ENCODE results near the gene FUS.

DNA sequence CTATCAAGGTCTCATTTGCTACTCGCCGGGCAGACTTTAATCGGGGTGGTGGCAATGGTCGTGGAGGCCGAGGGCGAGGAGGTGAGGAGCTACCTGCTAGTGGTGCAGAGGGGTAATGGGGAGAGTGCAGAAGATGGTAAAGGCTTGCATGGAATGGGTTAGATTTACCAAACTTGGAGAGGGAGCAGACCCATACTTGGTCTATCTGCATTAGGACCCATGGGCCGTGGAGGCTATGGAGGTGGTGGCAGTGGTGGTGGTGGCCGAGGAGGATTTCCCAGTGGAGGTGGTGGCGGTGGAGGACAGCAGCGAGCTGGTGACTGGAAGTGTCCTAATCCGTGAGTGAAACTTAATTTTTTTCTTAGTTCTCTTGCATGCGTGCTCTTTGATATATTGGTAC is 10.1 kb downstream of the FUS start:
- TF ChIP-seq, protein P1, sequence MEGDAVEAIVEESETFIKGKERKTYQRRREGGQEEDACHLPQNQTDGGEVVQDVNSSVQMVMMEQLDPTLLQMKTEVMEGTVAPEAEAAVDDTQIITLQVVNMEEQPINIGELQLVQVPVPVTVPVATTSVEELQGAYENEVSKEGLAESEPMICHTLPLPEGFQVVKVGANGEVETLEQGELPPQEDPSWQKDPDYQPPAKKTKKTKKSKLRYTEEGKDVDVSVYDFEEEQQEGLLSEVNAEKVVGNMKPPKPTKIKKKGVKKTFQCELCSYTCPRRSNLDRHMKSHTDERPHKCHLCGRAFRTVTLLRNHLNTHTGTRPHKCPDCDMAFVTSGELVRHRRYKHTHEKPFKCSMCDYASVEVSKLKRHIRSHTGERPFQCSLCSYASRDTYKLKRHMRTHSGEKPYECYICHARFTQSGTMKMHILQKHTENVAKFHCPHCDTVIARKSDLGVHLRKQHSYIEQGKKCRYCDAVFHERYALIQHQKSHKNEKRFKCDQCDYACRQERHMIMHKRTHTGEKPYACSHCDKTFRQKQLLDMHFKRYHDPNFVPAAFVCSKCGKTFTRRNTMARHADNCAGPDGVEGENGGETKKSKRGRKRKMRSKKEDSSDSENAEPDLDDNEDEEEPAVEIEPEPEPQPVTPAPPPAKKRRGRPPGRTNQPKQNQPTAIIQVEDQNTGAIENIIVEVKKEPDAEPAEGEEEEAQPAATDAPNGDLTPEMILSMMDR (tag by site-specific recombination; IDR thresholded peaks at IDR 0.05), result no peak
- TF ChIP-seq TCF7L2 (IDR thresholded peaks at IDR 0.05; ENCODE audit: borderline replicate concordance, low read depth, low read length), result no peak
- no peak for TF ChIP-seq ZNF792 (tag by site-specific recombination; IDR thresholded peaks at IDR 0.05)
- TF ChIP-seq, protein P2, sequence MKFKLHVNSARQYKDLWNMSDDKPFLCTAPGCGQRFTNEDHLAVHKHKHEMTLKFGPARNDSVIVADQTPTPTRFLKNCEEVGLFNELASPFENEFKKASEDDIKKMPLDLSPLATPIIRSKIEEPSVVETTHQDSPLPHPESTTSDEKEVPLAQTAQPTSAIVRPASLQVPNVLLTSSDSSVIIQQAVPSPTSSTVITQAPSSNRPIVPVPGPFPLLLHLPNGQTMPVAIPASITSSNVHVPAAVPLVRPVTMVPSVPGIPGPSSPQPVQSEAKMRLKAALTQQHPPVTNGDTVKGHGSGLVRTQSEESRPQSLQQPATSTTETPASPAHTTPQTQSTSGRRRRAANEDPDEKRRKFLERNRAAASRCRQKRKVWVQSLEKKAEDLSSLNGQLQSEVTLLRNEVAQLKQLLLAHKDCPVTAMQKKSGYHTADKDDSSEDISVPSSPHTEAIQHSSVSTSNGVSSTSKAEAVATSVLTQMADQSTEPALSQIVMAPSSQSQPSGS (tag by site-specific recombination; IDR thresholded peaks at IDR 0.05; ENCODE audit: low read depth), result no peak
- no peak for TF ChIP-seq ZSCAN30 (tag by site-specific recombination; IDR thresholded peaks at IDR 0.05)
- TF ChIP-seq, protein P3, sequence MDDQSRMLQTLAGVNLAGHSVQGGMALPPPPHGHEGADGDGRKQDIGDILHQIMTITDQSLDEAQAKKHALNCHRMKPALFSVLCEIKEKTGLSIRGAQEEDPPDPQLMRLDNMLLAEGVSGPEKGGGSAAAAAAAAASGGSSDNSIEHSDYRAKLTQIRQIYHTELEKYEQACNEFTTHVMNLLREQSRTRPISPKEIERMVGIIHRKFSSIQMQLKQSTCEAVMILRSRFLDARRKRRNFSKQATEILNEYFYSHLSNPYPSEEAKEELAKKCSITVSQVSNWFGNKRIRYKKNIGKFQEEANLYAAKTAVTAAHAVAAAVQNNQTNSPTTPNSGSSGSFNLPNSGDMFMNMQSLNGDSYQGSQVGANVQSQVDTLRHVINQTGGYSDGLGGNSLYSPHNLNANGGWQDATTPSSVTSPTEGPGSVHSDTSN (CRISPR knock-in tag; IDR thresholded peaks at IDR 0.05), result no peak
- TF ChIP-seq ZNF768 (tag by site-specific recombination; IDR thresholded peaks at IDR 0.05), result no peak
- TF ChIP-seq, protein P4, sequence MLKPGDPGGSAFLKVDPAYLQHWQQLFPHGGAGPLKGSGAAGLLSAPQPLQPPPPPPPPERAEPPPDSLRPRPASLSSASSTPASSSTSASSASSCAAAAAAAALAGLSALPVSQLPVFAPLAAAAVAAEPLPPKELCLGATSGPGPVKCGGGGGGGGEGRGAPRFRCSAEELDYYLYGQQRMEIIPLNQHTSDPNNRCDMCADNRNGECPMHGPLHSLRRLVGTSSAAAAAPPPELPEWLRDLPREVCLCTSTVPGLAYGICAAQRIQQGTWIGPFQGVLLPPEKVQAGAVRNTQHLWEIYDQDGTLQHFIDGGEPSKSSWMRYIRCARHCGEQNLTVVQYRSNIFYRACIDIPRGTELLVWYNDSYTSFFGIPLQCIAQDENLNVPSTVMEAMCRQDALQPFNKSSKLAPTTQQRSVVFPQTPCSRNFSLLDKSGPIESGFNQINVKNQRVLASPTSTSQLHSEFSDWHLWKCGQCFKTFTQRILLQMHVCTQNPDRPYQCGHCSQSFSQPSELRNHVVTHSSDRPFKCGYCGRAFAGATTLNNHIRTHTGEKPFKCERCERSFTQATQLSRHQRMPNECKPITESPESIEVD (tag by site-specific recombination; IDR thresholded peaks at IDR 0.05), result no peak
- no peak for TF ChIP-seq SALL2 (tag by site-specific recombination; IDR thresholded peaks at IDR 0.05; ENCODE audit: borderline replicate concordance)
- TF ChIP-seq, protein P5, sequence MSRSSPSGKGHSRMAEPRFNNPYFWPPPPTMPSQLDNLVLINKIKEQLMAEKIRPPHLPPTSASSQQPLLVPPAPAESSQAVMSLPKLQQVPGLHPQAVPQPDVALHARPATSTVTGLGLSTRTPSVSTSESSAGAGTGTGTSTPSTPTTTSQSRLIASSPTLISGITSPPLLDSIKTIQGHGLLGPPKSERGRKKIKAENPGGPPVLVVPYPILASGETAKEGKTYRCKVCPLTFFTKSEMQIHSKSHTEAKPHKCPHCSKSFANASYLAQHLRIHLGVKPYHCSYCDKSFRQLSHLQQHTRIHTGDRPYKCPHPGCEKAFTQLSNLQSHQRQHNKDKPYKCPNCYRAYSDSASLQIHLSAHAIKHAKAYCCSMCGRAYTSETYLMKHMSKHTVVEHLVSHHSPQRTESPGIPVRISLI (tag by site-specific recombination; IDR thresholded peaks at IDR 0.05), result no peak
- no peak for TF ChIP-seq ZSCAN23 (tag by site-specific recombination; IDR thresholded peaks at IDR 0.05)
- TF ChIP-seq KLF7 (tag by site-specific recombination; IDR thresholded peaks at IDR 0.05; ENCODE audit: borderline replicate concordance), result no peak
- TF ChIP-seq, protein P6, sequence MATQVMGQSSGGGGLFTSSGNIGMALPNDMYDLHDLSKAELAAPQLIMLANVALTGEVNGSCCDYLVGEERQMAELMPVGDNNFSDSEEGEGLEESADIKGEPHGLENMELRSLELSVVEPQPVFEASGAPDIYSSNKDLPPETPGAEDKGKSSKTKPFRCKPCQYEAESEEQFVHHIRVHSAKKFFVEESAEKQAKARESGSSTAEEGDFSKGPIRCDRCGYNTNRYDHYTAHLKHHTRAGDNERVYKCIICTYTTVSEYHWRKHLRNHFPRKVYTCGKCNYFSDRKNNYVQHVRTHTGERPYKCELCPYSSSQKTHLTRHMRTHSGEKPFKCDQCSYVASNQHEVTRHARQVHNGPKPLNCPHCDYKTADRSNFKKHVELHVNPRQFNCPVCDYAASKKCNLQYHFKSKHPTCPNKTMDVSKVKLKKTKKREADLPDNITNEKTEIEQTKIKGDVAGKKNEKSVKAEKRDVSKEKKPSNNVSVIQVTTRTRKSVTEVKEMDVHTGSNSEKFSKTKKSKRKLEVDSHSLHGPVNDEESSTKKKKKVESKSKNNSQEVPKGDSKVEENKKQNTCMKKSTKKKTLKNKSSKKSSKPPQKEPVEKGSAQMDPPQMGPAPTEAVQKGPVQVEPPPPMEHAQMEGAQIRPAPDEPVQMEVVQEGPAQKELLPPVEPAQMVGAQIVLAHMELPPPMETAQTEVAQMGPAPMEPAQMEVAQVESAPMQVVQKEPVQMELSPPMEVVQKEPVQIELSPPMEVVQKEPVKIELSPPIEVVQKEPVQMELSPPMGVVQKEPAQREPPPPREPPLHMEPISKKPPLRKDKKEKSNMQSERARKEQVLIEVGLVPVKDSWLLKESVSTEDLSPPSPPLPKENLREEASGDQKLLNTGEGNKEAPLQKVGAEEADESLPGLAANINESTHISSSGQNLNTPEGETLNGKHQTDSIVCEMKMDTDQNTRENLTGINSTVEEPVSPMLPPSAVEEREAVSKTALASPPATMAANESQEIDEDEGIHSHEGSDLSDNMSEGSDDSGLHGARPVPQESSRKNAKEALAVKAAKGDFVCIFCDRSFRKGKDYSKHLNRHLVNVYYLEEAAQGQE (tag by site-specific recombination; IDR thresholded peaks at IDR 0.05), result no peak

Measured in HEK293 (cell line).